IMR-90 (cell line): ENCODE results near the gene ZNF521. TPM values are rescaled to one million over a fixed set of nuclear protein-coding genes. Genes with fewer than 3 reads are reported as not detected.

ENCODE experiments used
- ATAC-seq: fragments of 200-7000 bp; cut with Tn5 transposase; 2 replicates; pipeline ENCODE4 v1.9.1; 2020; ENCODE audit warnings: low read depth, mild to moderate bottlenecking, moderate library complexity
- BruUV-seq: library from RNA; stranded (reverse); fragments of 400-500 nt; replicated peaks from 2 replicates; lab custom pipeline; 2021; lab: Mats Ljungman, UMichigan
- CTCF ChIA-PET: fragments of 300-600 bp; formaldehyde crosslinking; extraction: SDS; loops from one replicate; lab custom pipeline; 2021; ENCODE audit warnings: antibody characterized with exemption; lab: Yijun Ruan, JAX
- POLR2A ChIA-PET: fragments of 300-600 bp; sonication (Branson Sonifier 250); formaldehyde crosslinking; loops from one replicate; lab custom pipeline; 2022; ENCODE audit warnings: antibody characterized with exemption; ENCODE audit not compliant: unreplicated experiment; lab: Charles Lee
- DNase-seq: peaks from one replicate; pipeline ENCODE4 v3.0.0; 2013
- H2AFZ ChIP-seq: replicated peaks from 2 replicates; pipeline ENCODE3; 2013; ENCODE audit warnings: low read length, mild to moderate bottlenecking; ENCODE audit not compliant: poor library complexity
- H2AK5ac ChIP-seq: 2 replicates; pipeline ENCODE4 v1.6.1; 2013; ENCODE audit warnings: low read depth, low read length, inconsistent platforms
- H2AK9ac ChIP-seq: replicated peaks from 2 replicates; pipeline ENCODE3; 2013; ENCODE audit warnings: mild to moderate bottlenecking, low read depth, low read length, moderate library complexity; ENCODE audit not compliant: poor library complexity
- H2BK120ac ChIP-seq: 2 replicates; pipeline ENCODE4 v1.6.1; 2013; ENCODE audit warnings: low read depth, low read length, inconsistent platforms
- H2BK15ac ChIP-seq: 3 replicates; pipeline ENCODE4 v1.6.1; 2013; ENCODE audit warnings: low read depth, low read length, inconsistent platforms
- H2BK20ac ChIP-seq: 2 replicates; pipeline ENCODE4 v1.6.1; 2013; ENCODE audit warnings: low read depth, mild to moderate bottlenecking, inconsistent platforms, low read length, moderate library complexity
- H2BK5ac ChIP-seq: 2 replicates; pipeline ENCODE4 v1.6.1; 2013; ENCODE audit warnings: mild to moderate bottlenecking, low read depth, low read length, inconsistent platforms; ENCODE audit not compliant: poor library complexity, severe bottlenecking
- H3K14ac ChIP-seq: replicated peaks from 2 replicates; pipeline ENCODE4 v1.6.1; 2013; ENCODE audit warnings: low read depth, low read length, inconsistent platforms
- H3K18ac ChIP-seq: 2 replicates; pipeline ENCODE4 v1.6.1; 2013; ENCODE audit warnings: low read depth, low read length, control low read depth
- H3K23ac ChIP-seq: 2 replicates; pipeline ENCODE4 v1.6.1; 2013; ENCODE audit warnings: low read depth, low read length, inconsistent platforms
- H3K27ac ChIP-seq: 2 replicates; pipeline ENCODE4 v1.5.1; 2013; ENCODE audit warnings: mild to moderate bottlenecking, control low read depth, low read length; ENCODE audit not compliant: insufficient read depth
- H3K27me3 ChIP-seq: 2 replicates; pipeline ENCODE4 v1.6.1; 2013; ENCODE audit warnings: low read length; ENCODE audit not compliant: control insufficient read depth, insufficient read depth
- H3K36me3 ChIP-seq: 2 replicates; pipeline ENCODE4 v1.6.1; 2013; ENCODE audit warnings: low read length, mixed read lengths; ENCODE audit not compliant: control insufficient read depth, insufficient read depth
- H3K4ac ChIP-seq: 2 replicates; pipeline ENCODE4 v1.6.1; 2013; ENCODE audit warnings: low read depth, low read length, inconsistent platforms
- H3K4me1 ChIP-seq: 2 replicates; pipeline ENCODE4 v1.6.1; 2013; ENCODE audit warnings: low read length, mixed read lengths; ENCODE audit not compliant: control insufficient read depth, insufficient read depth
- H3K4me2 ChIP-seq: 2 replicates; pipeline ENCODE4 v1.6.1; 2013; ENCODE audit warnings: low read depth, mild to moderate bottlenecking, control low read depth, low read length, moderate library complexity
- H3K4me3 ChIP-seq: 2 replicates; pipeline ENCODE4 v1.5.1; 2013; ENCODE audit warnings: low read depth, mild to moderate bottlenecking, control low read depth, low read length, moderate library complexity; ENCODE audit not compliant: insufficient read depth
- H3K56ac ChIP-seq: 2 replicates; pipeline ENCODE4 v1.6.1; 2013; ENCODE audit warnings: low read length, inconsistent platforms; ENCODE audit not compliant: insufficient read depth; ENCODE audit errors: extremely low read depth
- H3K79me1 ChIP-seq, 2 experiments: 2 replicates each; pipeline ENCODE4 v1.6.1; 2013; ENCODE audit warnings: low read length in 2 of 2, inconsistent platforms in 1 of 2, low read depth in 1 of 2
- H3K9ac ChIP-seq: 2 replicates; pipeline ENCODE4 v1.6.1; 2013; ENCODE audit warnings: low read depth, low read length, control low read depth
- H3K9me1 ChIP-seq: 2 replicates; pipeline ENCODE4 v1.6.1; 2013; ENCODE audit warnings: low read length, inconsistent platforms; ENCODE audit not compliant: insufficient read depth
- H3K9me3 ChIP-seq: 2 replicates; pipeline ENCODE4 v1.6.1; 2013; ENCODE audit warnings: low read length; ENCODE audit not compliant: control insufficient read depth, insufficient read depth
- H4K20me1 ChIP-seq: 2 replicates; pipeline ENCODE4 v1.6.1; 2013; ENCODE audit warnings: low read length, inconsistent platforms; ENCODE audit not compliant: insufficient read depth
- H4K5ac ChIP-seq: 2 replicates; pipeline ENCODE4 v1.6.1; 2013; ENCODE audit warnings: mild to moderate bottlenecking, low read depth, low read length, control low read depth
- H4K8ac ChIP-seq, 2 experiments: 2 replicates each; pipeline ENCODE4 v1.6.1; 2013; ENCODE audit warnings: low read depth in 2 of 2, low read length in 2 of 2, control low read depth in 1 of 2, inconsistent platforms in 1 of 2
- H4K91ac ChIP-seq: 2 replicates; pipeline ENCODE4 v1.6.1; 2013; ENCODE audit warnings: low read depth, low read length, inconsistent platforms; ENCODE audit not compliant: insufficient read depth
- FOS ChIP-seq: fragments of 150-350 bp; IDR thresholded peaks from 2 replicates; pipeline ENCODE4 v1.6.1; 2016; ENCODE audit warnings: low read depth, low read length
- RFX5 ChIP-seq: IDR thresholded peaks from 2 replicates; pipeline ENCODE4 v1.8.0; 2012; ENCODE audit warnings: low read depth, mild to moderate bottlenecking, low read length, moderate library complexity
- dilution Hi-C: fragments of 300-500 bp; cut with HindIII; formaldehyde crosslinking; loops from one replicate; pipeline ENCODE4 v1.14.3; 2018; ENCODE audit warnings: low sequenced_read_pairs; ENCODE audit not compliant: unreplicated experiment
- in situ Hi-C: fragments of 300-500 bp; cut with MboI; formaldehyde crosslinking; loops from 3 replicates; pipeline ENCODE4 v1.14.3; 2019; ENCODE audit warnings: low sequenced_read_pairs, inconsistent platforms, mixed read lengths
- intact Hi-C: fragments of 100-400 bp; cut with micrococcal nuclease; formaldehyde crosslinking; loops from 2 replicates; pipeline ENCODE4 v1.10.0; 2022
- polyA plus RNA-seq, 3 experiments: library from polyadenylated mRNA; depleted of rRNA; stranded (reverse); fragments of >200 nt; gene quantifications; 2 replicates each; pipeline ENCODE4 v1.2.3, GENCODE V29; 2012; ENCODE audit warnings: low replicate concordance in 1 of 3
- total RNA-seq: library from RNA; depleted of rRNA; stranded (reverse); fragments of >200 nt; gene quantifications from 2 replicates; pipeline ENCODE4 v1.2.3, GENCODE V29; 2012

ZNF521 gene
- total and polyA plus RNA-seq, 2 of the 4 experiments (the other 2 are of a cell fraction): 21.5 to 59.3 TPM

DNA sequence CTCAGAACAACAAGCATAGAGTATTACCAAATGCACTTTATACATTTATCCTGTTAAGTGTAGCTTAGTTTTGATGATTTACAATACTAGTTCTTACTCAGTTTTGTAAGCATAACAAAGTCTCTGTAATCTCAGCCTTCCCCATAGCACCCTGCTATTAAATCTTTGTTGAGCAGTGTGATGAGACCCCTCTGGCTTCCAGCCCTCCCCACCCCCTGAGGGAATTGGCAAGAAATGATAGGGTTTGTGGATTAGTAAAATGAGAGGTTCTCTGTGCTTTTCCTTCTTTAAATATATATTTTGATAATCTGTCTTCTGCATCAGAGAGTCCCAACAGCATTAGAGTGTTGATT is 37.2 kb downstream of the ZNF521 start:
- Histone ChIP-seq H3K4ac (no peak overlapping the region), H3K27ac (peak overlapping the region; percentile 0; the same call in 1 of the 2 replicates), H4K91ac (no peak overlapping the region), H3K36me3 (peaks cover 3% of the 10 kb centered on the region), H3K23ac (no peak overlapping the region), H2BK15ac (no peak overlapping the region), H4K8ac (no peak overlapping the region), H3K27me3 (no peaks in the 10 kb centered on the region), H3K9ac (no peak overlapping the region), H2BK20ac (no peak overlapping the region), H3K9me1 (no peaks in the 10 kb centered on the region), H4K20me1 (no peaks in the 10 kb centered on the region), H3K14ac (no peak overlapping the region), H3K79me1 (peaks cover 3 to 8% of the 10 kb centered on the region in 2 experiments; a peak in 2 of 4 replicates), H2BK120ac (no peak overlapping the region), H3K4me1 (peaks cover 5% of the 10 kb centered on the region), H2AK9ac (no peak overlapping the region), H3K4me3 (no peak overlapping the region), H2AK5ac (no peak overlapping the region), H3K56ac (no peak overlapping the region), H4K5ac (no peak overlapping the region), H2BK5ac (no peak overlapping the region), H3K4me2 (no peak overlapping the region), H2AFZ (no peak overlapping the region), H3K18ac (no peak overlapping the region), H3K9me3 (no peaks in the 10 kb centered on the region)
- ChIA-PET POLR2A (no interaction called here), CTCF (no interaction called here)
- DNase-seq: peak; percentile 35
- no TSS peak for BruUV-seq
- intact Hi-C loops: no loop called here
- TF ChIP-seq RFX5: no peak
- TF ChIP-seq FOS: no peak
- ATAC-seq: peak; percentile 88
- dilution Hi-C loops: no loop called here
- in situ Hi-C loops: no loop called here
